Measurements from ENCODE around the gene CENPS.
"Not testable (repeated sequence)": the region's sequence is repeated elsewhere in the genome, so short reads cannot be mapped to it uniquely, and the experiment has no call there.

GRCh38 chr1:10425826-10426534 lies 4.3 kb upstream of the CENPS start:
- not testable (repeated sequence) for TF ChIP-seq POLR2AphosphoS5, CTCF (IDR thresholded peaks at IDR 0.05)
